GM18511 (cell line): ENCODE measurements around the gene IPP.
"Not testable (repeated sequence)": the region's sequence is repeated elsewhere in the genome, so short reads cannot be mapped to it uniquely, and the experiment has no call there.

Experiments
- ATAC-seq: cut with Tn5 transposase; IDR thresholded peaks from one replicate; pipeline ENCODE4 v1.9.1; 2021; ENCODE audit warnings: mild to moderate bottlenecking, moderate library complexity; ENCODE audit not compliant: unreplicated experiment

Gene IPP

GRCh38 chr1:45686015-45686287 is 64.5 kb downstream of the IPP start:
- peak; percentile 26 for ATAC-seq

- no peak for ATAC-seq
These were observed 65.0 kb downstream of the IPP start for GRCh38 chr1:45685308-45686014.

DNA sequence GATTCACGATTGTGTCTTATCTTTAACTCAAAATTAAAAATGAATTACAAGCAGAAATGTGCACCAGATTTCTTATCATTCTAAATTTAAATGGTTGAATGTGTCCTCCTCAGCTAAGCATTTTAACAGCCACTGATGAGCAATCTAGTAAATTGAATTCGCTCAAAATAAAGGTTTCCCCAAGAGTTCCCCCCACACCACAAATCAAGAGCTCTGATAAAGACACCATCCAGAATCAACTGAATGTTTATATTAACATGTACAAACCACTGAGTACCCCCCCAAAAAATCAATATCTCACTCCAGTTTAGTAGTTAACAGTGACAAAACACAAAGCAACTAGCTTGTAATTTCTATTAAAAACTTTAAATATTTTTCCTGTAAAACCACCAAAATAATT is 66.1 kb downstream of the IPP start:
- no peak for ATAC-seq

DNA sequence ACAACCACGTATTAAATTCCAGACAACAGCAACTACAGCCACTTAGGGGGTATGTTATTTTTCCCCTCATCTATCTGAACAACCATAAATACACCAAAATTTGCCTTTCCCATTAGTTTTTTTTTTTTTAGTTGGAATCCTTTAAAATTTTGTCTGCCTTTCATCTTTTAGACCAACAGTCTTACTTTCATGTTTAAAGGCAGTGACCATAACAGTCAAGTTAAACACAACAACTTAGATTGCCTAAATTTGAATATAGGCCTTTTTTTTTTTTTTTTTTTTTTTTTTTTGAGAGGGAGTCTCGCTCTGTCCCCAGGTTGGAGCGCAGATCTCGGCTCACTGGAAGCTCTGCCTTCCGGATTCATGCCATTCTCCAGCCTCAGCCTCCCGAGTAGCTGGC is 67.5 kb downstream of the IPP start:
- ATAC-seq: no peak

DNA sequence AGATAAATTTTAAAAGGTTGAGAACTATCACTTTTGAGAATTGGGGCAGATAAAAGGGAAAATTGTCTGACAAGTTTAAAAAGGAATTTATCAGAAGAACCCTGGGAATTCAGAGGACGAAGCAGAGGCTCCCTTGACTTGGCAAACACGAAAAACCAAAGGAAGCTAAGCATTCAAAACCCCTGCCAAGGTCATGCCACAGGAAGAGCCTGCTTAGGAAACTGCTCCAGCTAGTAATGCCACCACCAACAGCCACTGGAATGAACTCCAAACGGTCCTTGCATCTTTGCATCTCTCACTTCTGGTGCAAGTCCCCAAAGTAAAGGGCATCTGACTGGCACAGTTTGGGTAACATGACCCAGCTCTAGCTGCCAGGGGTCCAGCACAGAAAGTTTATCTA is 71.3 kb downstream of the IPP start:
- ATAC-seq: no peak

- no peak for ATAC-seq
These were observed 72.0 kb downstream of the IPP start for GRCh38 chr1:45678489-45678888.

DNA sequence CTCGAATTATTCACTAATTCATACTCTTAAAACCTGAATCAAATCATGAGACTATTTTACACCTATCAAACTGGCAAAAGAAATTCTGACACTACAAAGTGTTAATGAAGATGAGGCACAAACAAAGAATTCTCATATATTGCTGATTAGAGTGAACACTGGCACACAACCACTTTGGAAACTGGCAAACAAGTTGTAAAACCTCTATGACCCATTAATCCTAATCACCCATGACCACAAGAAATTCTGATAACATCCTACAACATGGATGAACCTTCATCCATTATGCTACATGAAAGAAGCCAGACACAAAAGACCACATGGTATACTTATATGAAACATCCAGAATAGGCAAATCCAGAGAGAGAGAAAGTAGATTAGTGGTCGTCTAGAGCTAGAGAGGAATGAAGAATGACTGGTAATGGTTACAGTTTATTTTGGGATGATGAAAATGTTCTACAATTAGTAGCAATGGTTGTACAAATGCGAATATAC is 72.7 kb downstream of the IPP start:
- no peak for ATAC-seq

- ATAC-seq: not testable (repeated sequence)
These were observed 73.9 kb downstream of the IPP start for GRCh38 chr1:45676553-45676952.

GRCh38 chr1:45674478-45674877 is 76.0 kb downstream of the IPP start:
- no peak for ATAC-seq

DNA sequence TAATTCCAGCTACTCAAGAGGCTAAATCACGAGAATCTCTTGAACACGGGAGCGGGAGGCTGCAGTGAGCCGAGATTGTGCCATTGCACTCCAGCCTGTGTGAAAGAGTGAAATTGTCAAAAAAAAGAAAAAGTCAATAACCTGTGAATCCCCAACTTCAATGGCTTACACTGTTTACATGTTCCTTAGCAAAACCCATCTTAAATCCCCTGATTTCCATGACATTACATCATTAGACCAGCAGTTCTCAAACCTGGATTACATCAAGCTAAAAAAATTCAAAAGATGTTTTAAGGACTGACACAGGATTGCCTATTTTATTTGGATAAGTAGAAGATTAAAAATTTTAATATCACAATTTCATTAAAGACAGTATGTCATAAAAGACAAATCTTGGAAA is 76.5 kb downstream of the IPP start:
- no peak for ATAC-seq

GRCh38 chr1:45669859-45670655 is 80.4 kb downstream of the IPP start:
- no peak for ATAC-seq

GRCh38 chr1:45669379-45669778 is 81.1 kb downstream of the IPP start:
- no peak for ATAC-seq

DNA sequence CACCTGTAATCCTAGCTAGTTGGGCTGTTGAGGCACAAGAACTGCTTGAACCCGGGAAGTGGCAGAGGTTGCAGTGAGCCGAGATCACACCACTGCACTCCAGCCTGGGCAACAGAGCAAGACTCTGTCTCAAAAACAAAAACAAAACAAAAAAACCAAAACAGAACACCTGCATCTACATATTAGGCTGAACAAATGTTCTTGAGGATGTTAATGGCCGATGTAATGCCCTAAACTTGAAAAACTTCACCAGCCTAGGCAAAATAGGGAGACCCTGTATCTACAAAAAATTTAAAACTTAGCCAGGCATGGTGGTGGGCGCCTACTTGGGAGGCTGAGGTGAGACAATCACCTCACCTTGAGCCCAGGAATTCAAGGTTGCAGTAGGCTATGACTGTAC is 81.9 kb downstream of the IPP start:
- no peak for ATAC-seq

DNA sequence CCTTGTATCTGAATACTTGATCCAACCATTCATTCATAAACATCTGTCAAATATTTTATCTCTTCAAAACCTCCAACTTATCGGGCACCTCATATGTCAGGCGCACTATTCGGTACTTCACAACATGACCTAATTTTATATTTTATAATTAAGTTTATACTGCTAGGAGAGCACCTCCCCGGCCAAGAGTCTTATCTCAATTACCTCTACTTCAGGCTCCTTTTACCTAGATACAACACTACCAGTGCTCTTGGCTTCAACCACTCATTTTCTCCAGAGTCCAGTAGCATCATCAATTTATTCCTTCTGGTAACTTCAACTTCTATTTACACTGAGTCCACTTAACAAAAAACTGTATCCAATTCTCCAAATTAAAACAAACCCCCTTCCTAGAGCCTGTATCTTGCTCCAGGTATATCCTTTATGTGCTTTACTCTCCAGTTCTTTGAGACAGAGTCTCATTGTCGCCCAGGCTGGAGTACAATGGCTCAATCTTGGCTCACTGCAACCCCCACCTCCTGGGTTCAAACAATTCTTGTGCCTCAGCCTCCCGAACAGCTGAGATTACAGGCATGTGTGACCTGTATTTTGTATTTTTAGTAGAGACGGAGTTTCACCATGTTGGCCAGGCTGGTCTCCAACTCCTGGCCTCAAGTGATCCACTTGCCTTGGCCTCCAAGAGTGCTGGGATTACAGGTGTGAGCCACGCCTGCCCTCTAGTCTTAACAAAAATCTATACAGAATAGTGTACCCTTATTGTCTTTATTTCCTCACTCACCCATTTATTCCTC is 82.9 kb downstream of the IPP start:
- ATAC-seq: no peak

- ATAC-seq: no peak
These were observed 83.6 kb downstream of the IPP start for GRCh38 chr1:45666836-45667235.

- ATAC-seq: no peak
These were observed 90.1 kb downstream of the IPP start for GRCh38 chr1:45660336-45660735.

DNA sequence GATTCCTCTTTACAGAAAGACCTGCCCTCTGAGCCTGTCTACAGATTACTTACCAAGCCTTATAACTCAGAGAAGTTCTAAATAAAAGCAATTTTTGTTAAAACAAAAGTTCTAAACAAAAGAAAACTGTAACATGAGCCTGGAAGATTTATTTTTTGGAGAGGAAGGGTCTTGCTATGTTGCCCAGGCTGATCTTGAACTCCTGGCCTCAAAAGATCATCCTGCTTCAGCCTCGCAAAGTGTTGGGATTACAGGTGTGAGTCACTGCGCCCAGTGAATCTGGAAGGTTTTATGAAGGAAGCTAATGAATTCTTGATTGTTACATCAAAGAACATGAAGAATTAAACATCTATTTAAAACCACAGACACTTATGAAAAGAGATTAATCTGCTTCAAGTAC is 91.2 kb downstream of the IPP start:
- no peak for ATAC-seq

DNA sequence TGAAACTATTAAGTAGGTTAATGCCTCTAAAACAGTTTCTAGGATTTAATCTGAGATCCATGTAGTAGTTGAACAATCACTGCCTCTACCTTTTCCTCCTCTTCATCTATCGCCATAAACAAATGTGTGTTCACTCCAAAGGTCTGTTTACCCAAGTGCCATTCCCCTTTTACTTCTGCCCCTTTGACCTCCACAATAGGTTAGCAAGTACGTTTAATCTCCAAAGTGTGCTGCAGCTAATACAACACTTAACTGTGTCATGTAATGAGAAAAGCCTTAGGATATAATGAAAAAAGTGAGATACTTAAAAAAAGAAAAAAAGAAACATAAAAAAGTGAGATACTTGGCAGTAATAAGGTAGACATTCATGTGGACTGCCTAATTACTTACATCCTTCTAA is 92.3 kb downstream of the IPP start:
- ATAC-seq: no peak

- ATAC-seq: no peak
These were observed 93.8 kb downstream of the IPP start for GRCh38 chr1:45656573-45657226.

- ATAC-seq: no peak
These were observed 95.7 kb downstream of the IPP start for GRCh38 chr1:45654540-45655280.
